NCI-H446 (cell line): Measurements from ENCODE around the gene MGAT5B.
A peak's percentile ranks its signal among the peaks of the same experiment; 100 is the strongest.

Experiments used
- DNase-seq, 2 experiments: peaks; one replicate each; lab custom pipeline; 2025; lab: John Stamatoyannopoulos, UW

Gene MGAT5B

GRCh38 chr17:76981545-76982295 is 113.5 kb downstream of the MGAT5B start:
- DNase-seq: no peak

- no peak for DNase-seq
These were observed 114.3 kb downstream of the MGAT5B start for GRCh38 chr17:76982408-76983074.

- DNase-seq: no peak
These were observed 115.0 kb downstream of the MGAT5B start for GRCh38 chr17:76983075-76983775.

DNA sequence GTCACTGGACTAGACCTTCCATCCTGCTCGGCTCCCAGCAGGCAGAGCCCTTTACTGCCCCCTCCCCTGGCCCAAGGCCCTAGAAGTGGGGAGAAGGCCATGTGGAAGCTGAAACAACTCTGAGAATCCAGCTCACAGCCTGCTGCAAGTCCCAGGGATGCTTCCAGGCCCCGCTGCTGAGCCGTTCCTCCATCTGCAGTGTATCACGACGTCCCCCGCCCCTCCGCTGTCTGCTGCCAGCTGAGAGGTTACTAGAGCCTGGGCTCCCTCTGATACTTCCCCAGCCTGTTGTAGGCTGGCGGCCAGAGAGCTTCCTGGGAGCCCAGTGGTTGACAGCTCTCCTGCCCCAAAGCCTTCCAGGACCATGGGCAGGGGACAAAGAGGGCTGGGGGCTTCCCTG is 118.2 kb downstream of the MGAT5B start:
- DNase-seq: peak in 1 of 2 experiments; percentile 13

- DNase-seq: no peak
These were observed 119.4 kb downstream of the MGAT5B start for GRCh38 chr17:76987486-76988093.

DNA sequence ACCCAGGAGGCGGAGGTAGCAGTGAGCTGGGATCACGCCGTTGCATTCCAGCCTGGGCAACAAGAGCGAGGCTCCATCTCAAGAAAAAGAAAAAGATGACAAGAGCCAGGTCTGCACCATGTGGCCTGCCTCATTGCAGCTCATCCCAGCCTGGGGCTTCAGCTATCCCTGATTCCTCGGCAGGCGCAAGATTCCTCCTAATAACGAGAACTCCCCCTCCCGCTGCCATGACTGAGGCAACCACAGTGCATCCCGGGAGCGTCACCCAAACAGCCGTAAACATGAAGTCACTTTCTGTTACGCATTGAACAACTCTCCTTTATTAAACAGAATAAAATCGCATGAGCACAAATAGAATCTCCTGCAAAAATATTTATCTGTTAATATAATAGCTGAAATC is 120.6 kb downstream of the MGAT5B start:
- DNase-seq: no peak

- no peak for DNase-seq
These were observed 121.3 kb downstream of the MGAT5B start for GRCh38 chr17:76989519-76989918.

- DNase-seq: no peak
These were observed 124.7 kb downstream of the MGAT5B start for GRCh38 chr17:76992891-76993290.

DNA sequence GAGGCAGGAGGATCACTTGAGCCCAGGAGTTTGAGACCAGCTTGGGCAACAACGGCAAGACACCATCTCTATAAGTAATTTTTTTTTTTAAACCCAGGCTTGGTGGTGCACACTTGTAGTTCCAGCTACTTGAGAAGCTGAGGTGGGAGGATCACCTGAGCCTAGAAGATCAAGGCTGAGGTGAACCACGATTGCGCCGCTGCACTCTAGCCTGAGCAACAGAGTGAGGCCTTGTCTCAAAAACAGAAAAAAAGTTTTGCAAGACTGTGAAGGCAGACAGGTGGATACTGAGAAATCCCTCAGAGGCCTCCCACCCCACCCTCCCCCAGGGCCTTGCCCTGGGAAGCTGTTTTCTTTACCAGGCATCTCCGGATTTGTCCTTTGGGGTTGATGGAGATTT is 125.4 kb downstream of the MGAT5B start:
- DNase-seq: no peak

DNA sequence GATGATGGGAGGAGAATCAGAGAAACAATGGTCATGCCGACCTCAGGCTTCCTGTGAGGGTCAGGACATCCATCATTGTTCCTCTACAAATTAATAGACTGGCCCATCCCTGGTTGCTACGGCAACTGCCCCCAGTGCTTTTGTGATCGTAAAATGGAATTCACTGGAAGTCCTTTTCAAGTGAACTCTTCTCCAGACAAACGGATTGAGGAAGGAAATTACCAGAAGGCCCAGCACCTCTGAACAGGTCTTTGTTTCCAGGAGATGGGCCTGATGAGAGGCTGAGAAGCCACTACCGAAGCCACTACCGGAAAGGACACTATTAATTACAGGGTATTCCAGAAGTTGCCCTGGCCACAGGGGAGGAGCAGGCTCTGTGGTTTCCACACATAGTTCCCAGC is 126.0 kb downstream of the MGAT5B start:
- DNase-seq: no peak

DNA sequence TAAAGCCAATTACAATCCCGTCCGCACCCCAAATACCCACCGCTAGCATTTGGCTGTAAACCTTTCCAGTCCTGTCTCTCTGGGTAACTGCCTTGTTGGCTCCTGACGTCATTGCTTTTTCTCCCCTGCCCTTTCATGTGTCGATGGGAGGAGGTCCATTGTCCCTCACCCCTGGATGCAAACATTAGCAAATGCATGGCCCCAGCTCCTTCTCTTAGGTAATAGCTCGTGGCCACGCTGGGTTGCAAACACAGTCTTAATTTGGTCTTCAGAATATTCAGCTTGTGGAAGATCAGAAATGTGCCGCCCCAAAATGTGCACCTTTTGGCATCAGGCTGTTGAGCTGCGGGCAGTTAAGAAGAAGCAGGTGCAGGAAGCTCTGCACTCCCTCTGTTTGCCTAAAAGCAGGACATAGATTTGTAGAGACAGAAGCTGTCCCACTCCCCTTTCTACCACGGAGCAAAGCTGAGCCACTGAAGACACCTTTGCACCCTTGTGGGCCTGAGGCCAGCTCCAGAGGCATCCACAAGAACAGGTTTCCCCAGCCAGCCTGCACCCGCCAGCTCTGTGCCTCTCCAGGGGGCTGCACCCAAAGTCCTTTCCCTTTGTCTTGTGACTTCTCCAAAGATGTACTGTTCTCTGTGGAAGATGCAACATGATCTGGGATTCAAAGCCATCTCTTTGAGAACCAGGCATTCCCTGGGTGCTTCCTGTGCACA is 127.3 kb downstream of the MGAT5B start:
- DNase-seq: no peak

GRCh38 chr17:76996741-76997694 is 128.8 kb downstream of the MGAT5B start:
- DNase-seq: no peak

- no peak for DNase-seq
These were observed 129.9 kb downstream of the MGAT5B start for GRCh38 chr17:76997981-76998531.

GRCh38 chr17:76998839-76999238 is 130.6 kb downstream of the MGAT5B start:
- DNase-seq: no peak
